HL-60 (cell line): ENCODE measurements around the gene DCLK2.

Source experiments
- DNase-seq, 2 experiments: peaks; one replicate each; pipeline ENCODE4 v3.0.0-alpha.2; 2010 to 2020; ENCODE audit warnings: low read depth in 1 of 2, low spot score in 1 of 2
- H3K27ac ChIP-seq: fragments of 250-450 bp; sonication (Bioruptor Pico); replicated peaks from 2 replicates; pipeline ENCODE4 v1.5.1; 2020; ENCODE audit warnings: mild to moderate bottlenecking, moderate library complexity
- H3K27me3 ChIP-seq: fragments of 250-450 bp; sonication (Bioruptor Pico); 2 replicates; pipeline ENCODE4 v1.5.1; 2021; ENCODE audit warnings: mild to moderate bottlenecking, moderate library complexity; ENCODE audit not compliant: insufficient read depth, poor library complexity, severe bottlenecking
- H3K4me3 ChIP-seq: replicated peaks from 2 replicates; pipeline ENCODE4 v1.5.1; 2011; ENCODE audit warnings: mild to moderate bottlenecking, control low read depth, low read length; ENCODE audit not compliant: insufficient read depth
- GABPA ChIP-seq: IDR thresholded peaks from 2 replicates; pipeline ENCODE4 v1.6.1; 2012; ENCODE audit warnings: low read depth
- POLR2AphosphoS5 ChIP-seq: IDR thresholded peaks from 2 replicates; pipeline ENCODE4 v1.6.1; 2012; ENCODE audit warnings: low read depth
- REST ChIP-seq: IDR thresholded peaks from 2 replicates; pipeline ENCODE4 v1.6.1; 2012; ENCODE audit warnings: low read depth; ENCODE audit not compliant: insufficient replicate concordance
- SPI1 ChIP-seq: IDR thresholded peaks from 2 replicates; pipeline ENCODE4 v1.6.1; 2012; ENCODE audit warnings: low read depth, mild to moderate bottlenecking, borderline replicate concordance
- TF ChIP-seq, protein P1 (sequence below): IDR thresholded peaks from one replicate; pipeline ENCODE4 v1.5.1; 2011; ENCODE audit warnings: low read length, control low read depth, inconsistent platforms; ENCODE audit not compliant: insufficient read depth

DCLK2 gene

DNA sequence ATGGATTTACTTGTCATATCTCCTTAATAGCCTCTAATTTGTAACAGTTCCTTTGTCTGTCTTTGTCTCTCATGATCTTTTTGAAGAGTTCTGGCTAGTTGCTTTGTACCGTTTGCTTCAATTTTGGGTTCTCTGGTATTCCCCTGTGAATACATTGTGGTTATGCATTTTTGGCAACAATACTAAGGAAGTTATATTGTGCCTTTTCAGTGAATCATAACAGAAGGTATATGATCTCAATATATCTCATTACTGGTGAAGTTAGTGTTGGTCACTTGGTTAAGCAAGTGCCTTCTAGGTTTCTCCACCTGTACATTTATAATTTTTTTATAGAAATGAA is 48.6 kb downstream of the DCLK2 start:
- TF ChIP-seq GABPA = no peak
- TF ChIP-seq, protein P1, sequence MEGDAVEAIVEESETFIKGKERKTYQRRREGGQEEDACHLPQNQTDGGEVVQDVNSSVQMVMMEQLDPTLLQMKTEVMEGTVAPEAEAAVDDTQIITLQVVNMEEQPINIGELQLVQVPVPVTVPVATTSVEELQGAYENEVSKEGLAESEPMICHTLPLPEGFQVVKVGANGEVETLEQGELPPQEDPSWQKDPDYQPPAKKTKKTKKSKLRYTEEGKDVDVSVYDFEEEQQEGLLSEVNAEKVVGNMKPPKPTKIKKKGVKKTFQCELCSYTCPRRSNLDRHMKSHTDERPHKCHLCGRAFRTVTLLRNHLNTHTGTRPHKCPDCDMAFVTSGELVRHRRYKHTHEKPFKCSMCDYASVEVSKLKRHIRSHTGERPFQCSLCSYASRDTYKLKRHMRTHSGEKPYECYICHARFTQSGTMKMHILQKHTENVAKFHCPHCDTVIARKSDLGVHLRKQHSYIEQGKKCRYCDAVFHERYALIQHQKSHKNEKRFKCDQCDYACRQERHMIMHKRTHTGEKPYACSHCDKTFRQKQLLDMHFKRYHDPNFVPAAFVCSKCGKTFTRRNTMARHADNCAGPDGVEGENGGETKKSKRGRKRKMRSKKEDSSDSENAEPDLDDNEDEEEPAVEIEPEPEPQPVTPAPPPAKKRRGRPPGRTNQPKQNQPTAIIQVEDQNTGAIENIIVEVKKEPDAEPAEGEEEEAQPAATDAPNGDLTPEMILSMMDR = no peak
- TF ChIP-seq REST = no peak
- TF ChIP-seq POLR2AphosphoS5 = no peak
- no peak for TF ChIP-seq SPI1
- no peak for DNase-seq
- no peaks in the 10 kb centered on the region for H3K27me3 ChIP-seq
- no peak overlapping the region for H3K4me3 ChIP-seq
- no peak overlapping the region for H3K27ac ChIP-seq

GRCh38 chr4:150127757-150128156 is 49.5 kb downstream of the DCLK2 start:
- TF ChIP-seq SPI1 (no peak), GABPA (no peak), POLR2AphosphoS5 (no peak), REST (no peak)
- TF ChIP-seq, protein P1 = no peak
- no peak overlapping the region for H3K27ac ChIP-seq
- H3K27me3 ChIP-seq = no peaks in the 10 kb centered on the region
- no peak for DNase-seq
- no peak overlapping the region for H3K4me3 ChIP-seq

DNA sequence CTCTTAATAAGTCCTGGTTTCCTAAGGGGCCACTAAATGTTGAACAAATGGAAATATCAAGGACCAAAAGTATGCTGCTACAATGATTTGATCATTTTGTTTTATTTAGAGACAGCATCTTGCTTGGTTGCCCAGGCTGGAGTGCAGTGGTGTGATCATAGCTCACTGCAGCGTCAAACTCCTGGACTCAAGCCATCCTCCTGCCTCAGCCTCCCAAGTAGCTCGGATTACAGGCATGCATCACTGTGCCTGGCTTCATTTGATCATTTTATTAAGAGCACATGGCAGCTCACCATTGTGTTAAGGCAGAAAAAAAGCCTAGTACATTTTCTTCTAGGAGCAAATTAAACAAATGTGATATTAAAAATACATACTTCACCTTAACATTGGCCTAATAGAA is 52.7 kb downstream of the DCLK2 start:
- H3K4me3 ChIP-seq = no peak overlapping the region
- no peak for TF ChIP-seq POLR2AphosphoS5
- TF ChIP-seq, protein P1 = no peak
- TF ChIP-seq SPI1 = no peak
- no peak for TF ChIP-seq GABPA
- no peak for TF ChIP-seq REST
- DNase-seq = no peak
- no peak overlapping the region for H3K27ac ChIP-seq
- no peaks in the 10 kb centered on the region for H3K27me3 ChIP-seq
